GM06990 (cell line): ENCODE results near the gene NUP85.
"Not testable (repeated sequence)": the region's sequence is repeated elsewhere in the genome, so short reads cannot be mapped to it uniquely, and the experiment has no call there.

ENCODE experiments used
- DNase-seq: peaks from one replicate; pipeline ENCODE4 v3.0.0-alpha.2; 2011; ENCODE audit not compliant: insufficient read length; ENCODE audit errors: extremely low read depth
- H3K27me3 ChIP-seq: replicated peaks from 2 replicates; pipeline ENCODE4 v1.6.0; 2011; ENCODE audit warnings: low read length; ENCODE audit not compliant: control insufficient read depth, insufficient read depth
- H3K36me3 ChIP-seq: 2 replicates; pipeline ENCODE4 v1.5.1; 2011; ENCODE audit warnings: low read length; ENCODE audit not compliant: control insufficient read depth, insufficient read depth
- H3K4me3 ChIP-seq: replicated peaks from 2 replicates; pipeline ENCODE4 v1.5.1; 2011; ENCODE audit warnings: low read depth, mild to moderate bottlenecking, control low read depth, low read length
- TF ChIP-seq, protein P1 (sequence below): IDR thresholded peaks from 2 replicates; pipeline ENCODE4 v1.5.1; 2011; ENCODE audit warnings: low read length, control low read depth, mild to moderate bottlenecking, inconsistent platforms; ENCODE audit not compliant: insufficient read depth, poor library complexity, severe bottlenecking

Gene NUP85

DNA sequence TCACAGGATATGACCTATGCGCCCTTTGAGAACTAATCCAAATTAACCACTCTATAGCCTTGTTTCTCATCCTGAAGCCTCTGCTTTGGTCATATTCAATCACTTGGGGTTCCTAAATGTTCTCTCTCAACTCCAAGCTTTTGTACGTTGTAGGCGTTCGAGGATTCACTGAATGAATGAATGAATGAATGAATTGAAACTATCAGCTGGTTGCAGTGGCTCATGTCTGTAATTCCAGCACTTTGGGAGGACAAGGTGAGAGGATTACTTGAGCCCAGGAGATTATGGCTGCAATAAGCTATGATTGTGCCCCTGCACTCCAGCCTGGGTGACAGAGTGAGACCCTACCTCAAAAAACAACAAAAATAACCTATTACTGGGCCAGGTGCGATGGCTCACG lies 16.9 kb upstream of the NUP85 start:
- DNase-seq = no peak
- Histone ChIP-seq H3K36me3 (no peaks in the 10 kb centered on the region), H3K4me3 (no peak overlapping the region), H3K27me3 (no peaks in the 10 kb centered on the region)
- TF ChIP-seq, protein P1, sequence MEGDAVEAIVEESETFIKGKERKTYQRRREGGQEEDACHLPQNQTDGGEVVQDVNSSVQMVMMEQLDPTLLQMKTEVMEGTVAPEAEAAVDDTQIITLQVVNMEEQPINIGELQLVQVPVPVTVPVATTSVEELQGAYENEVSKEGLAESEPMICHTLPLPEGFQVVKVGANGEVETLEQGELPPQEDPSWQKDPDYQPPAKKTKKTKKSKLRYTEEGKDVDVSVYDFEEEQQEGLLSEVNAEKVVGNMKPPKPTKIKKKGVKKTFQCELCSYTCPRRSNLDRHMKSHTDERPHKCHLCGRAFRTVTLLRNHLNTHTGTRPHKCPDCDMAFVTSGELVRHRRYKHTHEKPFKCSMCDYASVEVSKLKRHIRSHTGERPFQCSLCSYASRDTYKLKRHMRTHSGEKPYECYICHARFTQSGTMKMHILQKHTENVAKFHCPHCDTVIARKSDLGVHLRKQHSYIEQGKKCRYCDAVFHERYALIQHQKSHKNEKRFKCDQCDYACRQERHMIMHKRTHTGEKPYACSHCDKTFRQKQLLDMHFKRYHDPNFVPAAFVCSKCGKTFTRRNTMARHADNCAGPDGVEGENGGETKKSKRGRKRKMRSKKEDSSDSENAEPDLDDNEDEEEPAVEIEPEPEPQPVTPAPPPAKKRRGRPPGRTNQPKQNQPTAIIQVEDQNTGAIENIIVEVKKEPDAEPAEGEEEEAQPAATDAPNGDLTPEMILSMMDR = no peak

DNA sequence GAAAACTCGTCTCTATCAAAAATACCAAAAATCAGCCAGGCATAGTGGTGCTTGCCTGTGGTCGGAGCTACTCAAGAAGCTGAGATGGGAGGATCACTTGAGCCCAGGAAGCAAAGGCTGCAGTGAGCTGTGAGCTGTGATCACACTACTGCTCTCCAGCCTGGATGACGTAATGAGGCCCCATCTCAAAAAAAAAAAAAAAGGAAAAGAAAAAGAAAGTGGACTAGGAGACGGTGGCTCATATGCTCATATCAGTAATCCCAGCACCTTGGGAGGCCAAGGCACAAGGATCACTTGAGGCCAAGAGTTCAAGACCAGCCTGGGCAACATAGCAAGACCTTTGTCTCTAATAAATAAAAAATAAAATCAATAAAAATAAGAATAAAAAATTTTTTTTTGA lies 13.9 kb upstream of the NUP85 start:
- H3K36me3 ChIP-seq = no peaks in the 10 kb centered on the region
- TF ChIP-seq, protein P1 = no peak
- no peak for DNase-seq
- no peaks in the 10 kb centered on the region for H3K27me3 ChIP-seq
- H3K4me3 ChIP-seq = no peak overlapping the region

DNA sequence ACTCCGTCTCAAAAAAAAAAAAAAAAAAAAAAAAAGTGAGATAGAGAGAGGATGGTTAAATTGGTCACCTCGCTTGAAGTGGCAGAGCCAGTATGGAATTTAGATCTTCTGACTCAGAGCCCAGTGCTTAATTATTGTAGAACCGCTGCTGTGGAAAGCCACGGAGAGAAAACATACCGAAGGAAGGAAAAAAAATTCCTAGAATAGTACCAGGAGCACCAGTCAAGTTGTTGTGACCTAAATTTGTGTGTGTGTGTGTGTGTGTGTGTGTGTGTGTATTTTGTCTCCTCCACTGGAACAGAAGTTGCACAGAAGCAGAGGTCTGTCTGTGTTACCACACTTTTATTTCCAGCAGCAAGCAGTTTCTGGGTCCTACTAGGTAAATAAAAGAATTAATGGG lies 10.6 kb upstream of the NUP85 start:
- Histone ChIP-seq H3K36me3 (no peaks in the 10 kb centered on the region), H3K4me3 (no peak overlapping the region), H3K27me3 (no peaks in the 10 kb centered on the region)
- DNase-seq = no peak
- TF ChIP-seq, protein P1 = no peak

DNA sequence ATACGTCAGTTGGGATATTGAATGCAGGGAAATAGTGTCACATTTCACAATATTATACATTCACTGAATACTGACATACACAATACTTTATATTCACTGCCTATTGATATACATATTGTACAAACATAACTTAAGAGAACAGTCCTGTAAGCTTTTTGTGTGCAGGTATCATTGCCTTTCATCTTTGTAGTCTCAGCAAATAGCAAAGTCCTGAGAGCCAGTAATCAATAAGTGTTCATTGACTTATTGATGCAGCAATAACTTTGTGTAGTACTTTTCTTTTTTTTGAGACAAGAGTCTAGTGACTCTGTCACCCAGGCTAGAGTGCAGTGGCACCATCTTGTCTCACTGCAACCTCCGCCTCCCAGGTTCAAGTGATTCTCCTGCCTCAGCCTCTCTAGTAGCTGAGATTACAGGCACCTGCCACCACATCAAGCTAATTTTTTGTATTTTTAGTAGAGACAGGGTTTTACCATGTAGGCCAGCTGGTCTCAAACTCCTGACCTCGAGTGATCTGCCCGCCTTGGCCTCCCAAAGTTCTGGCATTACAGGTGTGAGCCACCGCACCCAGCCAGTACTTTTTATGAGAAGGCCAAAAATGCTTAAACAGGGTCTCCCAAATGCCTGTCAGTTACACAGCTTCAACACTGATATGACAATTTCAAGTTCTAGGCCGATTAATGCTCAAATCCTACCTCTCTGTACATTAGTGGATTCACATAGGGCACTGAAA lies 5.4 kb upstream of the NUP85 start:
- DNase-seq = no peak
- H3K36me3 ChIP-seq = no peaks in the 10 kb centered on the region
- TF ChIP-seq, protein P1 = no peak
- no peak overlapping the region for H3K4me3 ChIP-seq
- no peaks in the 10 kb centered on the region for H3K27me3 ChIP-seq

DNA sequence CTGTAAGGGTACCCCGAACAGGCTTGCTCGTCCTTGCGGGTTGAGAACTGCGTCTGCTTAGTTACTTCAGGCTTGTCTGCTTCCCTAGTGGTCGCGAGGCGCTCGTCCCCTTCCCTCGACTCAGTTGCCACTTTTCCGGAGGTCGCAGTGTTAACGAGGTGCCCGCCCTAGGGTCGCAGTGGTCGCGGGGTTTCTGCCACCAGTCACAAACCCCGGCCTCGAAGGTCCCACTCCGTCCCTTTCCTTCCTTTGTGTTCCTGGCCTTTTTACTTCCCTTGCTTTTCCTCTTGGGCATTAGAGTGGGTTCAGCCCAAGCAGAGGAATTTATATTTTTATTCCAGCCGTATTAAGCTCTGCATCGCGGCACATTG lies 299 bp downstream of the NUP85 start:
- no peak for DNase-seq
- H3K4me3 ChIP-seq = peak overlapping the region; percentile 99
- TF ChIP-seq, protein P1 = peak; percentile 1

DNA sequence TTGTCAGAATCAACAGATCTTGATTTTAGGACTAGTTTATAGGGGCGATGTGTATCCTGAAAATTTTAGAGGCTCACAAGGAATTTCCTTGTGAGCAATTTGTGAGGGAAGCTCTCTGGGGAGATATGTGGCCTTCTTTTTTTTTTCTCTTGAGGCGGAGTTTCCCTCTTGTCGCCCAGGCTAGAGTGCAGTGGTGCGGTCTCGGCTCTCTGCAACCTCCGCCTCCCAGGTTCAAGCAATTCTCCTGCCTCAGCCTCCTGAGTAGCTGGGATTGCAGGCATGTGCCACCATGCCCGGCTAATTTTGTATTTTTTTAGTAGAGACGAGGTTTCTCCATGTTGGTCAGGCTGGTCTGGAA lies 1.6 kb downstream of the NUP85 start:
- peak overlapping the region; percentile 36 for H3K4me3 ChIP-seq
- H3K36me3 ChIP-seq, DNase-seq, H3K27me3 ChIP-seq: not testable (repeated sequence)

More for the DNA sequence above, 299 bp downstream of the NUP85 start:
- Histone ChIP-seq H3K36me3 (peaks cover 3% of the 10 kb centered on the region; the same call in 1 of the 2 replicates), H3K27me3 (no peaks in the 10 kb centered on the region)
